GM12865 (cell line): ENCODE results near the gene NMNAT2.
A peak's percentile ranks its signal among the peaks of the same experiment; 100 is the strongest.
"Not testable (repeated sequence)": the region's sequence is repeated elsewhere in the genome, so short reads cannot be mapped to it uniquely, and the experiment has no call there.

Experiments used
- DNase-seq: peaks from one replicate; pipeline ENCODE4 v3.0.0; 2010; ENCODE audit warnings: low read depth
- H3K4me3 ChIP-seq: 2 replicates; pipeline ENCODE4 v1.5.1; 2011; ENCODE audit warnings: mild to moderate bottlenecking, low read depth, low read length, control low read depth
- CTCF ChIP-seq: IDR thresholded peaks from 2 replicates; pipeline ENCODE4 v1.5.1; 2011; ENCODE audit warnings: low read length, control low read depth, low read depth, inconsistent platforms; ENCODE audit not compliant: insufficient read depth; ENCODE audit errors: missing control alignments

NMNAT2 gene

GRCh38 chr1:183274836-183275235 lies 143.3 kb downstream of the NMNAT2 start:
- no peak for TF ChIP-seq CTCF
- no peak overlapping the region for H3K4me3 ChIP-seq
- no peak for DNase-seq

- DNase-seq, H3K4me3 ChIP-seq: not testable (repeated sequence)
Measured at GRCh38 chr1:183273984-183274383, 144.2 kb downstream of the NMNAT2 start.

GRCh38 chr1:183273300-183273699 lies 144.9 kb downstream of the NMNAT2 start:
- DNase-seq, result peak; percentile 63
- no peak for TF ChIP-seq CTCF
- no peak overlapping the region for H3K4me3 ChIP-seq

- no peak for DNase-seq
- no peak for TF ChIP-seq CTCF
- no peak overlapping the region for H3K4me3 ChIP-seq
Measured at GRCh38 chr1:183272390-183272848, 145.8 kb downstream of the NMNAT2 start.

- peak; percentile 65 for DNase-seq
Measured at GRCh38 chr1:183270541-183271141, 147.5 kb downstream of the NMNAT2 start.

GRCh38 chr1:183267646-183268431 lies 150.3 kb downstream of the NMNAT2 start:
- no peak for TF ChIP-seq CTCF
- H3K4me3 ChIP-seq, result no peak overlapping the region
- DNase-seq, result no peak

More at GRCh38 chr1:183270541-183271141, 147.5 kb downstream of the NMNAT2 start:
- TF ChIP-seq CTCF, result no peak
- H3K4me3 ChIP-seq, result no peak overlapping the region

- no peak overlapping the region for H3K4me3 ChIP-seq
- no peak for TF ChIP-seq CTCF
- no peak for DNase-seq
Measured at GRCh38 chr1:183263886-183264602, 154.1 kb downstream of the NMNAT2 start.
